H1 (cell line): ENCODE data around the gene MYH3. TPM values are rescaled to one million over a fixed set of nuclear protein-coding genes. Genes with fewer than 3 reads are reported as not detected.
A peak's percentile ranks its signal among the peaks of the same experiment; 100 is the strongest.

Experiments
- CTCF ChIA-PET: fragments of 300-600 bp; sonication (Branson Sonifier 250); formaldehyde crosslinking; loops from one replicate; lab custom pipeline; 2021; ENCODE audit not compliant: partially characterized antibody; lab: Charles Lee
- POLR2A ChIA-PET: fragments of 300-600 bp; sonication (Branson Sonifier 250); formaldehyde crosslinking; loops from one replicate; lab custom pipeline; 2021; ENCODE audit warnings: inconsistent platforms; ENCODE audit not compliant: partially characterized antibody; lab: Charles Lee
- DNase-seq, 2 experiments: peaks; one replicate each; pipeline versions ENCODE4 v3.0.0 to v3.0.0-alpha.2; 2010 to 2022; ENCODE audit warnings: low spot score in 2 of 2, low read depth in 1 of 2, mixed read lengths in 1 of 2
- FAIRE-seq: peaks from 2 replicates; lab custom pipeline; 2011; peaks lifted over from hg19 to GRCh38; lab: Jason Lieb, UNC
- H2AFZ ChIP-seq: 2 replicates; pipeline ENCODE4 v1.8.1; 2012; ENCODE audit warnings: low read length, inconsistent platforms
- H2AK5ac ChIP-seq: 2 replicates; pipeline ENCODE4 v1.6.1; 2013; ENCODE audit warnings: low read depth, low read length
- H2BK120ac ChIP-seq: replicated peaks from 2 replicates; pipeline ENCODE3; 2013; ENCODE audit warnings: low read depth, low read length, inconsistent platforms
- H2BK12ac ChIP-seq: 2 replicates; pipeline ENCODE4 v1.6.1; 2013; ENCODE audit warnings: low read depth, low read length
- H2BK15ac ChIP-seq: 2 replicates; pipeline ENCODE4 v1.6.1; 2013; ENCODE audit warnings: low read length
- H2BK20ac ChIP-seq: 2 replicates; pipeline ENCODE4 v1.6.1; 2013; ENCODE audit warnings: low read length
- H2BK5ac ChIP-seq: 2 replicates; pipeline ENCODE4 v1.6.1; 2013; ENCODE audit warnings: low read depth, low read length
- H3K14ac ChIP-seq: 2 replicates; pipeline ENCODE4 v1.6.1; 2013; ENCODE audit warnings: inconsistent platforms; ENCODE audit not compliant: insufficient read length
- H3K18ac ChIP-seq: 2 replicates; pipeline ENCODE4 v1.6.1; 2013; ENCODE audit warnings: low read length; ENCODE audit errors: extremely low read depth
- H3K23ac ChIP-seq: 2 replicates; pipeline ENCODE4 v1.6.1; 2013; ENCODE audit warnings: inconsistent platforms; ENCODE audit not compliant: insufficient read length
- H3K23me2 ChIP-seq: 2 replicates; pipeline ENCODE4 v1.6.1; 2013; ENCODE audit warnings: low read depth, low read length
- H3K27ac ChIP-seq: 2 replicates; pipeline ENCODE4 v1.6.1; 2011; ENCODE audit warnings: low read depth, low read length, inconsistent platforms
- H3K27me3 ChIP-seq, 4 experiments: replicated peaks in 1 of 4; 1 replicate in 1 of 4; 2 replicates in 3 of 4; pipeline versions ENCODE4 v1.6.1 to v1.8.1; 2011 to 2013; ENCODE audit warnings: low read length in 3 of 4, mild to moderate bottlenecking in 3 of 4, inconsistent platforms in 2 of 4, mixed read lengths in 2 of 4, moderate library complexity in 1 of 4; ENCODE audit not compliant: control insufficient read depth in 3 of 4, insufficient read depth in 3 of 4; ENCODE audit errors: extremely low read depth in 1 of 4
- H3K36me3 ChIP-seq, 4 experiments: 2 replicates each; pipeline versions ENCODE4 v1.6.1 to v1.8.1; 2011 to 2013; ENCODE audit warnings: mild to moderate bottlenecking in 4 of 4, low read length in 3 of 4, moderate library complexity in 2 of 4, control low read depth in 1 of 4, inconsistent platforms in 1 of 4; ENCODE audit not compliant: insufficient read depth in 4 of 4, control insufficient read depth in 2 of 4
- H3K4ac ChIP-seq: replicated peaks from 2 replicates; pipeline ENCODE3; 2013; ENCODE audit warnings: low read length, low read depth, mixed read lengths, inconsistent platforms; ENCODE audit not compliant: insufficient read length
- H3K4me1 ChIP-seq, 4 experiments: replicated peaks in 1 of 4; 1 replicate in 1 of 4; 2 replicates in 3 of 4; pipeline versions ENCODE4 v1.6.1 to v1.8.1; 2011 to 2013; ENCODE audit warnings: low read length in 3 of 4, inconsistent platforms in 2 of 4, mixed read lengths in 1 of 4; ENCODE audit not compliant: insufficient read depth in 4 of 4, control insufficient read depth in 3 of 4
- H3K4me2 ChIP-seq, 2 experiments: 2 replicates each; pipeline versions ENCODE4 v1.6.1 to v1.8.1; 2011 to 2013; ENCODE audit warnings: low read depth in 2 of 2, low read length in 2 of 2, control low read depth in 1 of 2, inconsistent platforms in 1 of 2, mild to moderate bottlenecking in 1 of 2; ENCODE audit not compliant: insufficient read depth in 1 of 2
- H3K4me3 ChIP-seq, 4 experiments: fragments of 200-600, 300-600 bp in 1 of 4; sonication (generic), shearing (Covaris generic), sonication (Bioruptor Twin) in 1 of 4; 2 replicates each; pipeline versions ENCODE4 v1.5.1 to v1.8.1; 2011 to 2016; ENCODE audit warnings: low read length in 4 of 4, low read depth in 3 of 4, control low read depth in 2 of 4, inconsistent platforms in 2 of 4, mild to moderate bottlenecking in 2 of 4, mixed read lengths in 1 of 4, moderate library complexity in 1 of 4; ENCODE audit not compliant: insufficient read depth in 2 of 4; ENCODE audit errors: extremely low read depth in 1 of 4
- H3K56ac ChIP-seq: replicated peaks from 2 replicates; pipeline ENCODE3; 2013; ENCODE audit warnings: low read depth, mild to moderate bottlenecking, mixed read lengths, low read length, inconsistent platforms; ENCODE audit not compliant: insufficient read length
- H3K79me1 ChIP-seq: 2 replicates; pipeline ENCODE4 v1.6.1; 2013; ENCODE audit warnings: low read depth, low read length, control low read depth
- H3K79me2 ChIP-seq, 2 experiments: 2 replicates each; pipeline versions ENCODE4 v1.6.1 to v1.8.1; 2012 to 2013; ENCODE audit warnings: low read length in 2 of 2, mild to moderate bottlenecking in 2 of 2, inconsistent platforms in 1 of 2; ENCODE audit not compliant: insufficient read depth in 2 of 2, control insufficient read depth in 1 of 2
- H3K9ac ChIP-seq, 4 experiments: replicated peaks in 1 of 4; 1 replicate in 1 of 4; 2 replicates in 3 of 4; pipeline versions ENCODE4 v1.6.1 to v1.8.1; 2011 to 2013; ENCODE audit warnings: low read depth in 3 of 4, low read length in 3 of 4, control low read depth in 2 of 4, mild to moderate bottlenecking in 2 of 4, moderate library complexity in 2 of 4, inconsistent platforms in 1 of 4; ENCODE audit errors: extremely low read depth in 1 of 4
- H3K9me3 ChIP-seq, 2 experiments: 2 replicates each; pipeline versions ENCODE4 v1.6.1 to v1.8.1; 2012 to 2013; ENCODE audit warnings: mild to moderate bottlenecking in 2 of 2, moderate library complexity in 2 of 2, control low read depth in 1 of 2, inconsistent platforms in 1 of 2, low read depth in 1 of 2, low read length in 1 of 2, mixed read lengths in 1 of 2; ENCODE audit not compliant: insufficient read depth in 2 of 2
- H4K20me1 ChIP-seq, 2 experiments: replicated peaks in 1 of 2; 2 replicates each; pipeline versions ENCODE3 to v1.8.1; 2011 to 2013; ENCODE audit warnings: inconsistent platforms in 2 of 2, low read length in 2 of 2, mild to moderate bottlenecking in 1 of 2; ENCODE audit not compliant: insufficient read depth in 2 of 2, control insufficient read depth in 1 of 2
- H4K5ac ChIP-seq: 2 replicates; pipeline ENCODE4 v1.6.1; 2013; ENCODE audit warnings: low read length, low read depth, mixed read lengths, inconsistent platforms; ENCODE audit not compliant: insufficient read length
- H4K8ac ChIP-seq: 2 replicates; pipeline ENCODE4 v1.8.0; 2013; ENCODE audit warnings: mild to moderate bottlenecking, moderate library complexity, low read length, inconsistent platforms; ENCODE audit not compliant: insufficient read depth; ENCODE audit errors: extremely low read depth
- H4K91ac ChIP-seq: replicated peaks from 2 replicates; pipeline ENCODE3; 2013; ENCODE audit warnings: low read length, mixed read lengths, inconsistent platforms; ENCODE audit not compliant: insufficient read length
- POLR2A ChIP-seq, 2 experiments: IDR thresholded peaks; 1 replicate in 1 of 2; 2 replicates in 1 of 2; pipeline ENCODE4 v1.6.1; 2011; ENCODE audit warnings: low read depth in 2 of 2, low read length in 2 of 2, mild to moderate bottlenecking in 2 of 2; ENCODE audit errors: control extremely low read depth in 1 of 2
- SIRT6 ChIP-seq: IDR thresholded peaks from one replicate; pipeline ENCODE4 v1.7.1; 2012; ENCODE audit warnings: low read length, inconsistent platforms
- WGBS, 2 experiments: shearing (Covaris generic) in 1 of 2; methylation state at CpG; one replicate each; pipeline versions ENCODE4 v1.1.6 to v1.1.7; 2013 to 2015; ENCODE audit warnings: low lambda C conversion rate in 2 of 2, mixed read lengths in 2 of 2, inconsistent platforms in 1 of 2, low coverage in 1 of 2, missing lambda C conversion rate in 1 of 2; ENCODE audit not compliant: insufficient replicate concordance in 2 of 2, insufficient coverage in 1 of 2, insufficient read length in 1 of 2; ENCODE audit errors: extremely low coverage in 1 of 2, missing lambda C conversion rate in 1 of 2; 5-methylcytosine and 5-hydroxymethylcytosine counted together
- polyA plus RNA-seq, 7 experiments: library from polyadenylated mRNA; depleted of rRNA in 3 of 7; stranded (reverse) in 5 of 7; unstranded in 2 of 7; fragments of >200 nt in 5 of 7; fragments of 200-250 nt in 2 of 7; gene quantifications; 1 replicate in 5 of 7; 2 replicates in 1 of 7; 4 replicates in 1 of 7; pipeline versions ENCODE4 v1.2.1 to v1.2.3, GENCODE V29; 2011 to 2013; ENCODE audit warnings: missing spikeins in 2 of 7, mixed read lengths in 2 of 7
- total RNA-seq: library from RNA; stranded (reverse); fragmentation: NEBNext Ultra II Directional; extraction: Animal tissue kit (Norgen Biotek cat#: 25700); gene quantifications from 2 replicates; pipeline ENCODE4 v1.2.1, GENCODE V29; 2021

MYH3 gene
- total and polyA plus RNA-seq, 2 of the 8 experiments (the other 6 are each of a cell fraction or from before 2014, with no cell fraction given): 0.65 to 1.8 TPM

DNA sequence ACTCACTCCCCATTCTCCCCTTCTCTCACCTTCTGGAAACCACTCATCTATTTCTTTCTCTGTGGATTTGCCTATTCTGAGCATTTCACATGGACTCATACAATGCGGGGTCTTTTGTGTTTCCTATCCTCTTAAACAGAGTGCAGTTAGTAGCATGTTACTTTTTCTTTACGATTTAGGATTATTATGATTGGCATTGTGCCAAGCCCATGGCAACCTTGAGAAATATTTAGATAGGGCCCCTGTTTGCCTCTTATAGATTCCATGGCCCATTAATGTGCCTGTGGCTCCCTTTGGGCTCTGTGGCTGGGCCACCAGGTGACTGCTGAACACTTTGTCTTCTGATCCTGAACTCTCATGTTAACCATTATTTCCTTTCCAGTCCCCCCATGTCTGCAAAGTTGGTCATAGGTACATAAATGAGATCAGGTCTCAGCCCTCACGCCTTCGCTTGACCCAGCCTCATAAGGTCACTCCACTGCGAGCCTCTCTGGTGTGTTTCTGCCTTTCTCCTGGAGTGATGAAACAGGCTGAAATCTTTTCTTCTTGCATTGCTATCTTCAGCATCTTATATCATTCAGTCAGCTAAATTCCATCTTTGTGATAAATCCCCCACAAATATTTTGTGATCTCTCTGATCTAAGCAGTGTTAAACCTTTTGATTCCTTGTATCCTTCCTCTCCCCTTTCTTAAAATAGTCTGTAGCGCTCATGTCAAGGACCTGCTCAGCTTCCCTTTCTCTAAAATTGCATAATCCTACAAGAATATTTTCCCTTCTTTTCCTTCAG is 44.0 kb downstream of the MYH3 start:
- no peaks in the 10 kb centered on the region for H3K79me1 ChIP-seq
- H3K9ac ChIP-seq: no peak overlapping the region
- H2AK5ac ChIP-seq: no peak overlapping the region
- H4K20me1 ChIP-seq: no peaks in the 10 kb centered on the region
- DNase-seq (no peak), FAIRE-seq (no peak)
- no peak overlapping the region for H3K14ac ChIP-seq
- no peak overlapping the region for H3K4me2 ChIP-seq
- H2BK15ac ChIP-seq: no peak overlapping the region
- H3K23ac ChIP-seq: no peak overlapping the region
- no peak overlapping the region for H3K56ac ChIP-seq
- no peaks in the 10 kb centered on the region for H3K36me3 ChIP-seq
- no peak overlapping the region for H4K5ac ChIP-seq
- no peaks in the 10 kb centered on the region; a peak in 2 of 7 replicates for H3K4me1 ChIP-seq
- no peak overlapping the region for H3K18ac ChIP-seq
- H2BK120ac ChIP-seq: no peak overlapping the region
- H2BK5ac ChIP-seq: no peak overlapping the region
- CTCF ChIA-PET: interaction anchor here (0.6 to 18.0 kb wide), 11 partner anchors 14 to 317 kb away, joined by 3 to 343 read pairs (median 25); no protein-coding TSS in a partner anchor
- no peaks in the 10 kb centered on the region for H3K27me3 ChIP-seq
- no peaks in the 10 kb centered on the region; the same call in 1 of the 2 replicates for H3K23me2 ChIP-seq
- TF ChIP-seq SIRT6: no peak
- no peak for TF ChIP-seq POLR2A (IDR thresholded peaks at IDR 0.05; ENCODE audit: control extremely low read depth in 1 of 2, low read depth in 2 of 2, low read length in 2 of 2)
- H3K79me2 ChIP-seq: no peaks in the 10 kb centered on the region
- no peak overlapping the region for H3K4ac ChIP-seq
- no peak overlapping the region for H3K4me3 ChIP-seq
- H3K9me3 ChIP-seq: no peaks in the 10 kb centered on the region
- H3K27ac ChIP-seq: no peak overlapping the region
- 77% methylated on average over 6 of the region's 6 CpGs; no CpG with 5 or more reads in 1 of the 2 experiments for WGBS, 2 experiments
- H4K8ac ChIP-seq: no peak overlapping the region
- peak overlapping the region; percentile 64; the same call in 1 of the 2 replicates for H2BK20ac ChIP-seq
- no peak overlapping the region for H2BK12ac ChIP-seq
- no peak overlapping the region for H4K91ac ChIP-seq
- peak overlapping the region; percentile 11; the same call in 1 of the 2 replicates for H2AFZ ChIP-seq
- POLR2A ChIA-PET: no interaction called here
